ENCODE measurements around the gene KPNA6.
A peak's percentile ranks its signal among the peaks of the same experiment; 100 is the strongest.

KPNA6 gene

DNA sequence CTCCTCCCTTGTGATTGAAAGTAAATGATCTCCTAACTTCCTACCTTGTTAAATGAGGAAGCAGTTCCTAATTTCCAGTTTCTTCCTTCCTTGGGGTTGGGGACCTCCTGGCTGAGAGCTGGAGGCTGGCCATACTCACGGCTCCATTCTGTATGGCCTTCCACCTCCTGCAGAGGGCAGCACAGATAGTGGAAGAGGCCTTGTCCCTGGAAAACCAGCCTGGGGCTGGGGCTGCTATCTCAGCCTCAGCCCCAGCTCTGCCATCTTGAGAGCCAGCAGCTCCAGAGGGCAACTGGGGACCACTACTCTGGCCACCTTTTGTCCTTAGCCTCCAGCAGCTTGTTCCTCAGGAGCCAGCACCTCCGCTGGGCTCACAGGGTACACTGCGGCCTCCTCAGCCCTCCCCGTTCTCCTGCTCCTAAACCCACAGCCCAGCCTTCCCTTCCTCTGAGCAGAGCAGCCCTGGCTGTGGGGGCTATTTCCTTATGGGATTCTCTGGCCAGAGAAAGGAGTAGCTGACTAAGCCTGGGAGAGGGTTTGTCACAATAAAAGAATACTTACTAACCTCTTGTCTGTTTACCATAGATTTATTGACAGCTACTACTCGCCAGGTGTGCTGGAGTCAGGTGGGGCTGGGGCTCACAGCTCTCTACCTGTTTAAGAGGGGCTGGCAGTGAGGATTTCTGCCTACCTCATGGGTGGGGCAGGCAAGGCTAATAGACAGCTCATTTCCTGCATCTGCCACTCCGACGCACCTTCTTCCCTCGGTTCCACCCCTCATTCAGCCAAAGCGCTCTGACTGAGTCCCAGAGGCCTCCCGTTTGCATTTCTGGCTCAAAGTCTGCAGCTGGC lies 108.0 kb downstream of the KPNA6 start:
- DNase-seq (ENCODE audit: low read depth in 4 of 4, low spot score in 1 of 4): peak in 2 of 4 experiments; percentile 36 to 38

DNA sequence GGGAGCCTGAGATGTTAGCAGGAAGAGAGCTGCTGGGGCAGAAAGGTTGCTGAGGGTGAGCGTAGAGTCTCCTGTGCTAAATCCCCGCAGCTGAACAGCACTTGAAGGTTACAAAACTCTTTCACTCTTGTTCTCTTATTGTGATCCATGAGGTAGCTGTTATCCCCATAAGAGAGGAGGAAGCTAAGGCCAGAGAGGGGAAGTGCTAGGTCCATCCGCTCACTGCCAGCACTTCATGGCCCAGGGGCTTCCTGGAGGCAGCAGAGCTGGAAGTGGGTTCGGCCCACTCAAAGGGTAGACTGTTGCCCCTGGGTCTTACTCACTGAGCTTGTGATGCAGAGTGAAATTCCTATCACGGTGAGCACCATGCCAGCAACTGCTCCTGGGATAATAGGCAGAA lies 108.7 kb downstream of the KPNA6 start:
- no peak for DNase-seq (ENCODE audit: low read depth in 4 of 4, low spot score in 1 of 4)

DNA sequence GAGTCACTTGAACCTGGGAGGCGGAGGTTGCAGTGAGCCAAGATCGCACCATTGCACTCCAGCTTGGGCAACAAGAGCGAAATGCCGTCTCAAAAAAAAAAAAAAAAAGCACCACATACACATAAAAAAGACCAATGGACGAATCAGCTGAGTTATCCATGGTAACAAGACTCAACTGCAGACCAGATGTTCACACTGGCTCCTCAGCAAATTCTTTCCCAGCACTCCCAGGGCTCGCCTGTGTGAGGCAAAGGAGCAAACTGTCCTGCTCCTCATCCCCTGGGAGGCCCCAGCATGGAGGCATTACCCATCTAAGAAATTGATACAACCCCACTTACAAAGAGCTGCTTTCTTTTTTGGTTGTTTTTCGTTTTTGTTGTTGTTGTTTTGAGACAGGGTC lies 111.2 kb downstream of the KPNA6 start:
- no peak for DNase-seq (ENCODE audit: low read depth in 4 of 4, low spot score in 1 of 4)

DNA sequence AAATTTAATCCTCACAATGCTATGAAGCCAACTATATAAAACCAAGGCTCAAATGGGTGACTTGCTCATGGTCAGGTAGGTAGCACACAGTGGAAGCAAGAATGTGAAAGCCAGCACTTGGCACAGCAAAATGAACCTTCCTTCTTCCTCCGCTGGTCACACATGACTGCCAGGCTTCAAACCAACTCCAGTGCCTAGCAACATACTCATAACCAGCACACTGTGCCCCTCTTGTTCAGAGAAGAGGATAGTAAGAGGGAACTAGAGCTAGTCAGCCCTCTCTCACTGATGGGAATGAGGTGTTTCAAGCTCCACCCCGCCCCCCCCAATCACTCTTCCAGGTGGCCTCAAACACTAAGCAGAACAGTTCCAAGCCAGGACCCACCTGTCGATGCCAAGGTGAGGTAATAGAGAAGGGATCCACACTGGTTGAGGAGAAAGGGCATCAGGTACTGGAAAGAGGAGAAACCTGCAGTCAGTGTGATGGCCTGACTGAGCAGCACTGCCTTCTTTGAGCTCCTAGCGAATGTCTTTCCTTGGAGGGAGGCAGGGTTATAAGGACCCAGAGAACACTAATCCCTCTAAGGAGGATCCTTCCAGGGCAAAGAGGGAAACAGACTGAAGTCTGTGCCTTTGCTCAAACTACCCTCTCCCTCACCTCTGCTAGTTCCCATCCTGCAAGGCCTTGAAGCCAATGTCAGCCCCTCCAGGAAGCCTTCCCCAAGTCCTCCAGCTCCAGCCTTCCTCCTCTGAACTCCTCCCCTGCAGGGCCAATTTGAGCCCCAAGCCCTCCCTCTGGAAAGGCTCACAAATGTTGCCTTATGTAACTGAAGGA lies 113.1 kb downstream of the KPNA6 start:
- no peak for DNase-seq (ENCODE audit: low read depth in 4 of 4, low spot score in 1 of 4)

DNA sequence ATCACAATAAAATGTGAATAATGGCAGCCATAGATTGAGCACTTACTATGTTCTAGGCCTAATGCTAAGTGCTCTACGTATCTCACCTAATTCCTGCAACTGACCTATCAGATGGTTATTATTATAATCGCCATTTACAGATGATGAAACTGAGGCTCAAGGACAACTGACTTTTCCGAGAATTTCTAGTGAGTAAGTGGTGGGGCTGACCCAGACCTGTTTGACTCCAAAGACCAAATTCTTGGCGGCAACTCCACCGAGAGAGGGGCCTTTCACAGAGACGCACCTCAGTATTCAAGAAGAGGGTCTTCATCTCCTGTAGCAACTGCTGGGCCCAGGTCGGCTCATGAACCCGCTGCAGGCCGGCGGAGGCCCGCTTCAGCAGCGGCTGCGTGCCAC lies 113.7 kb downstream of the KPNA6 start:
- no peak for DNase-seq (ENCODE audit: low read depth in 4 of 4, low spot score in 1 of 4)

DNA sequence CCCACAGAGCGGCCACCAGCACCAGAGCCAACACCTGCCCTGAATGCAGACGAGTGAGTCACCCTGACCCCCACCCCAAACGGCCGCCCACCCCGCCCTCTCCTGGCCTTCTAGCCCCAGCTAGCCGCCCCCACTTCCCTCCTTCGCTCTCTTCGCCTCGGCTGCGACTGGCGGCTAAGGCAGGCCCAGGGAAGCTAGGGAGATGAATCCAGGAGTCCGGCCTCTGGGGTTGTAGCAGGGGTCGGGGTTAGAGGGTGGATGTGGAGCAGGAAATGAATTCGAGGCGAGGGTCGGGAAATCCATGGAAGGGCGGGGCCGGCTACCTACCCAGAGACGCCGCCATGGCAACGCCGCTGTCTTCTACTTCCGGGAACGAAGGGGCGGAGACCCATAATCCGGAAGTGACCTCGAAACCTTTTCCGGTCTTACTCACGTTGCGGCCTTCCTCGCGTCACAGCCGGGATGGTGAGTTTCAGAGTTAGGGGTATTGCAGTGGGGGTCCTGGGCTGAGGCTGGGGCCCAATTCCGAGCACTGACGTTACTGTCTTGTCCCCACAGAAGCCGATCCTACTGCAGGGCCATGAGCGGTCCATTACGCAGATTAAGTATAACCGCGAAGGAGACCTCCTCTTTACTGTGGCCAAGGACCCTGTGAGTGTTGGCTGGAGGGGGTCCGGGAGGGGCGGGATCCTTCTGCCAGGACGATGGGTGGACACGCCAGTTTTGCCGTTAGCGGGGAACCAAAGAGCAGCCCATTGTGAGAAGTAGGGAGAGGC lies 114.3 kb downstream of the KPNA6 start, which contains the start of the genes EIF3I and TMEM234:
TSS of gene EIF3I (plus strand) at position 428 of the 776 bp plus-strand sequence. CDS start at position 463, 35 bp downstream.
TSS of gene TMEM234 (minus strand) at position 374 of the 776 bp plus-strand sequence. CDS start at position 343, 31 bp downstream.
- DNase-seq (ENCODE audit: low read depth in 4 of 4, low spot score in 1 of 4): peak; percentile 71 to 87 (median 84)

DNA sequence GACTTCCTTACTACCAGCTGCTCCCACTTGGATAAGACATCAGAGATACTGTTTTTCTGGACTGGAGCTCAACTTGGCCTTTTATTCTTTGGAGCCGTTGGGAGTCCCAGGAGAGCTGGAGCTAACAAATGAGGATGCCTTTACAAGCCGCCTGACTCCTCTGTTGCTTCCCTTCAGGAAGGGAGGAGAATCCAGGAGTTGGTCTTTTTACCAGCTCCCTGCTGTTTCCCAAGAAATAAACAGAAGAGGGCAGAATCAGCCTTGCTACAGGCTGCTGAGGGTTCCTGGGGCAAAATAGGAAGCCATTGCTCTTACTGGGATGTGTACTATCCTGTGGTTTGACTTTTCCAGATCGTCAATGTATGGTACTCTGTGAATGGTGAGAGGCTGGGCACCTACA lies 115.8 kb downstream of the KPNA6 start:
- DNase-seq (ENCODE audit: low read depth in 4 of 4, low spot score in 1 of 4): no peak

DNA sequence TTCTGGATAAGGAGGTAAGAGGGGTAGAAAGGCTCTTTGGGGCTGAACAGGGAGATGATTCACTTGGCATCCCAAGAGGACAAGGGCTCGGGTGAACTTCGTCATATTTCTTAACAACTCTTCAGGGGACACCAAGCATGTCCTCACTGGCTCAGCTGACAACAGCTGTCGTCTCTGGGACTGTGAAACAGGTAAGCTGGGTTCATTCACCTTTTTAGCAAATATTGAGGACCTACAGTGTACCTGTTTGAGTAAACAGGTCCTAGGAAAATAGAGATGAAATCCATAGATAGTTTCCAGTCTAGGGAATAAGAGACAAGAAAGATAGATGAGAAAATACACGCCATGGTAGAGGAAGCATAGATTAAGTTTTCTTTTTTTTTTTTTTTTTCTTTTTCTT lies 116.4 kb downstream of the KPNA6 start:
- no peak for DNase-seq (ENCODE audit: low read depth in 4 of 4, low spot score in 1 of 4)
